K562 (cell line): Measurements from ENCODE around the gene DDX23. TPM values are rescaled to one million over a fixed set of nuclear protein-coding genes. Genes with fewer than 3 reads are reported as not detected.

Source experiments
- ARID3A ChIP-seq: IDR thresholded peaks from 2 replicates; pipeline ENCODE4 v1.6.1; 2012; ENCODE audit warnings: low read depth, low read length, improper control_type of control experiment, borderline replicate concordance
- ARID4B ChIP-seq: sonication (generic); formaldehyde crosslinking; IDR thresholded peaks from 2 replicates; pipeline ENCODE4 v1.8.0; 2022; ENCODE audit warnings: mild to moderate bottlenecking, missing genetic modification reagents
- CCNT2 ChIP-seq: IDR thresholded peaks from 2 replicates; pipeline ENCODE4 v1.6.1; 2011; ENCODE audit warnings: borderline replicate concordance, low read depth, mild to moderate bottlenecking, moderate library complexity, mixed read lengths, low read length; ENCODE audit not compliant: insufficient read length; ENCODE audit errors: extremely low read depth
- ETV6 ChIP-seq, 3 experiments: fragments of 150-350 bp in 1 of 3; sonication (generic) in 1 of 3; formaldehyde crosslinking in 1 of 3; IDR thresholded peaks; 2 replicates each; pipeline versions ENCODE4 v1.6.1 to v1.8.0; 2014 to 2022; ENCODE audit warnings: borderline replicate concordance in 2 of 3, low read depth in 2 of 3, antibody characterized with exemption in 1 of 3, low read length in 1 of 3, mild to moderate bottlenecking in 1 of 3, missing genetic modification reagents in 1 of 3
- EWSR1 ChIP-seq: fragments of 450-650 bp; IDR thresholded peaks from 2 replicates; pipeline ENCODE4 v1.6.1; 2018; ENCODE audit warnings: borderline replicate concordance, mild to moderate bottlenecking, low read depth, moderate library complexity; ENCODE audit not compliant: partially characterized antibody
- GTF3C2 ChIP-seq: IDR thresholded peaks from 3 replicates; pipeline ENCODE4 v1.6.1; 2011; ENCODE audit warnings: borderline replicate concordance, mild to moderate bottlenecking, moderate library complexity; ENCODE audit not compliant: insufficient read length; ENCODE audit errors: extremely low read depth
- MYC ChIP-seq, 2 experiments: fragments of 250-450 bp in 1 of 2; sonication (Bioruptor Pico) in 1 of 2; IDR thresholded peaks; 2 replicates each; pipeline versions ENCODE4 v1.5.1 to v1.6.1; 2012 to 2021; ENCODE audit warnings: low read depth in 2 of 2, borderline replicate concordance in 1 of 2, improper control_type of control experiment in 1 of 2, low read length in 1 of 2, mild to moderate bottlenecking in 1 of 2, moderate library complexity in 1 of 2
- NELFE ChIP-seq: IDR thresholded peaks from 2 replicates; pipeline ENCODE4 v1.6.1; 2011; ENCODE audit warnings: mild to moderate bottlenecking; ENCODE audit not compliant: insufficient read depth, insufficient read length
- NFE2L1 ChIP-seq: fragments of 450-650 bp; IDR thresholded peaks from 2 replicates; pipeline ENCODE4 v1.6.1; 2016; ENCODE audit warnings: missing genetic modification characterization, low read depth, mild to moderate bottlenecking, missing compliant biosample characterization, moderate library complexity, borderline replicate concordance
- PCBP1 ChIP-seq: fragments of 200-400 bp; formaldehyde crosslinking; IDR thresholded peaks from 2 replicates; pipeline ENCODE4 v1.6.1; 2018; ENCODE audit warnings: mild to moderate bottlenecking, low read depth, low read length; ENCODE audit not compliant: poor library complexity, severe bottlenecking
- PTBP1 ChIP-seq: fragments of 200-400 bp; formaldehyde crosslinking; IDR thresholded peaks from 2 replicates; pipeline ENCODE4 v1.6.1; 2017; ENCODE audit warnings: low read depth, low read length
- RBM15 ChIP-seq: fragments of 200-400 bp; formaldehyde crosslinking; IDR thresholded peaks from 2 replicates; pipeline ENCODE4 v1.6.1; 2018; ENCODE audit warnings: mild to moderate bottlenecking, low read length, moderate library complexity; ENCODE audit not compliant: insufficient read depth
- SUPT5H ChIP-seq: fragments of 450-650 bp; IDR thresholded peaks from 2 replicates; pipeline ENCODE4 v1.6.1; 2016
- U2AF1 ChIP-seq: fragments of 200-400 bp; formaldehyde crosslinking; optimal IDR thresholded peaks from 2 replicates; pipeline ENCODE3; 2017; ENCODE audit warnings: mild to moderate bottlenecking, low read depth, low read length, moderate library complexity
- ZNF431 ChIP-seq: sonication (generic); formaldehyde crosslinking; IDR thresholded peaks from 2 replicates; pipeline ENCODE4 v1.8.0; 2022; ENCODE audit warnings: mild to moderate bottlenecking, missing genetic modification reagents
- polyA plus RNA-seq, 8 experiments: library from polyadenylated mRNA; depleted of rRNA in 4 of 8; stranded (reverse) in 5 of 8; unstranded in 3 of 8; fragments of >200 nt; fragmentation: Nextera tagmentation in 2 of 8; fragmentation: Illumina TruSeq in 1 of 8; extraction: Ambion mirVana in 2 of 8; extraction: Trizol in 1 of 8; gene quantifications; 2 replicates each; pipeline versions ENCODE4 v1.2.1 to v1.2.3, GENCODE V29; 2011 to 2014; ENCODE audit warnings: inconsistent platforms in 1 of 8, missing spikeins in 1 of 8
- total RNA-seq, 7 experiments: library from RNA; depleted of rRNA in 6 of 7; stranded (reverse); fragments of >200 nt in 6 of 7; fragmentation: Illumina TruSeq in 2 of 7; extraction: Trizol in 2 of 7; gene quantifications; 2 replicates each; pipeline versions ENCODE4 v1.2.1 to v1.2.3, GENCODE V29; 2011 to 2021; ENCODE audit warnings: low replicate concordance in 1 of 7

DDX23 gene
- total and polyA plus RNA-seq, 9 of the 15 experiments (the other 6 are each of a cell fraction or from before 2014, with no cell fraction given), result 32.4 to 138 (median 104) TPM

- TF ChIP-seq ARID4B (no peak), U2AF1 (no peak), MYC (IDR thresholded peaks at IDR 0.05; ENCODE audit: low read depth, low read length) (no peak), MYC (CRISPR knock-in tag; IDR thresholded peaks at IDR 0.05; ENCODE audit: borderline replicate concordance, low read depth) (no peak), ARID3A (no peak), NFE2L1 (tag) (no peak), RBM15 (no peak), PTBP1 (no peak), ETV6 (IDR thresholded peaks at IDR 0.05; ENCODE audit: borderline replicate concordance in 1 of 2, low read depth in 2 of 2, low read length in 1 of 2) (no peak), ETV6 (CRISPR knock-in tag; IDR thresholded peaks at IDR 0.05; ENCODE audit: borderline replicate concordance) (no peak), GTF3C2 (no peak), EWSR1 (no peak), PCBP1 (no peak), CCNT2 (no peak), SUPT5H (no peak), ZNF431 (CRISPR knock-in tag) (no peak), NELFE (no peak)
These were observed 38.9 kb upstream of the DDX23 start (continued) for GRCh38 chr12:48890657-48891418.
